HepG2 (cell line): Measurements from ENCODE around the gene MRPS7. TPM values are rescaled to one million over a fixed set of nuclear protein-coding genes. Genes with fewer than 3 reads are reported as not detected.
A peak's percentile ranks its signal among the peaks of the same experiment; 100 is the strongest.

Source experiments
- AHR ChIP-seq: IDR thresholded peaks from 2 replicates; pipeline ENCODE4 v1.6.1; 2018; ENCODE audit warnings: missing genetic modification reagents, missing compliant biosample characterization
- ETV5 ChIP-seq: IDR thresholded peaks from 2 replicates; pipeline ENCODE4 v1.6.1; 2018; ENCODE audit warnings: missing biosample characterization, missing genetic modification reagents, inconsistent platforms, borderline replicate concordance
- GMEB1 ChIP-seq: sonication (generic); formaldehyde crosslinking; IDR thresholded peaks from 2 replicates; pipeline ENCODE4 v1.5.1; 2020; ENCODE audit warnings: missing genetic modification reagents, mild to moderate bottlenecking, borderline replicate concordance
- KDM5A ChIP-seq: fragments of 200-600 bp; sonication (generic); IDR thresholded peaks from 2 replicates; pipeline ENCODE4 v1.7.0; 2018; ENCODE audit warnings: antibody characterized with exemption, mild to moderate bottlenecking, low read length, borderline replicate concordance
- MNT ChIP-seq: fragments of 450-650 bp; IDR thresholded peaks from 2 replicates; pipeline ENCODE4 v1.6.1; 2016
- MTA3 ChIP-seq: sonication (generic); formaldehyde crosslinking; IDR thresholded peaks from 2 replicates; pipeline ENCODE4 v1.4.0; 2020; ENCODE audit warnings: missing genetic modification reagents
- PRPF4 ChIP-seq: fragments of 200-400 bp; formaldehyde crosslinking; IDR thresholded peaks from 2 replicates; pipeline ENCODE4 v1.6.1; 2016; ENCODE audit warnings: low read length, low read depth; ENCODE audit not compliant: poor library complexity, severe bottlenecking
- RAD21 ChIP-seq: fragments of 450-650 bp; formaldehyde crosslinking; IDR thresholded peaks from 2 replicates; pipeline ENCODE4 v1.5.0; 2020; ENCODE audit warnings: mild to moderate bottlenecking
- SNAPC5 ChIP-seq: sonication (generic); formaldehyde crosslinking; IDR thresholded peaks from 2 replicates; pipeline ENCODE4 v1.8.1; 2023; ENCODE audit warnings: mild to moderate bottlenecking, missing genetic modification reagents, borderline replicate concordance
- SRSF1 ChIP-seq: fragments of 200-400 bp; formaldehyde crosslinking; optimal IDR thresholded peaks from 2 replicates; pipeline ENCODE3; 2017; ENCODE audit warnings: mild to moderate bottlenecking, low read depth, low read length, moderate library complexity
- TBX2 ChIP-seq: sonication (generic); formaldehyde crosslinking; IDR thresholded peaks from 2 replicates; pipeline ENCODE4 v1.5.0; 2020; ENCODE audit warnings: missing genetic modification reagents, mild to moderate bottlenecking, borderline replicate concordance
- ZFP82 ChIP-seq: sonication (generic); formaldehyde crosslinking; IDR thresholded peaks from 2 replicates; pipeline ENCODE4 v1.5.1; 2020; ENCODE audit warnings: mild to moderate bottlenecking, missing genetic modification reagents, borderline replicate concordance
- ZNF10 ChIP-seq: sonication (generic); formaldehyde crosslinking; IDR thresholded peaks from 2 replicates; pipeline ENCODE4 v1.4.0; 2020; ENCODE audit warnings: mild to moderate bottlenecking, low read depth, missing genetic modification reagents, borderline replicate concordance
- ZNF207 ChIP-seq: fragments of 450-650 bp; IDR thresholded peaks from 2 replicates; pipeline ENCODE4 v1.6.1; 2016; ENCODE audit warnings: antibody characterized with exemption, borderline replicate concordance
- ZNF350 ChIP-seq: sonication (generic); formaldehyde crosslinking; IDR thresholded peaks from 2 replicates; pipeline ENCODE4 v1.4.0; 2020; ENCODE audit warnings: mild to moderate bottlenecking, low read depth, missing genetic modification reagents, borderline replicate concordance
- ZNF501 ChIP-seq: sonication (generic); formaldehyde crosslinking; IDR thresholded peaks from 2 replicates; pipeline ENCODE4 v1.5.1; 2020; ENCODE audit warnings: mild to moderate bottlenecking, moderate library complexity, missing genetic modification reagents
- ZNF503 ChIP-seq: sonication (generic); formaldehyde crosslinking; IDR thresholded peaks from 2 replicates; pipeline ENCODE4 v1.4.0; 2020; ENCODE audit warnings: missing genetic modification reagents
- ZNF513 ChIP-seq: sonication (generic); formaldehyde crosslinking; conservative IDR thresholded peaks from 2 replicates; pipeline ENCODE4 v1.5.0; 2020; ENCODE audit warnings: missing genetic modification reagents
- ZNF530 ChIP-seq: sonication (generic); formaldehyde crosslinking; IDR thresholded peaks from 2 replicates; pipeline ENCODE4 v1.5.0; 2020; ENCODE audit warnings: low read depth, mild to moderate bottlenecking, missing genetic modification reagents
- ZNF570 ChIP-seq: sonication (generic); formaldehyde crosslinking; IDR thresholded peaks from 2 replicates; pipeline ENCODE4 v1.4.0; 2020; ENCODE audit warnings: mild to moderate bottlenecking, missing genetic modification reagents, borderline replicate concordance
- ZNF7 ChIP-seq: IDR thresholded peaks from 2 replicates; pipeline ENCODE4 v1.6.1; 2016; ENCODE audit warnings: missing biosample characterization, missing genetic modification reagents
- ZNF775 ChIP-seq: sonication (generic); formaldehyde crosslinking; IDR thresholded peaks from 2 replicates; pipeline ENCODE4 v1.4.0; 2020; ENCODE audit warnings: missing genetic modification reagents, mild to moderate bottlenecking, moderate library complexity, borderline replicate concordance
- polyA plus RNA-seq, 8 experiments: library from polyadenylated mRNA; depleted of rRNA in 3 of 8; stranded (reverse) in 7 of 8; unstranded in 1 of 8; fragments of >200 nt; fragmentation: Illumina TruSeq in 4 of 8; extraction: Trizol in 4 of 8; gene quantifications; 2 replicates each; pipeline versions ENCODE4 v1.2.1 to v1.2.3, GENCODE V29; 2011 to 2016; ENCODE audit warnings: low read depth in 4 of 8, missing spikeins in 1 of 8, mixed read lengths in 1 of 8; ENCODE audit not compliant: insufficient read depth in 1 of 8
- total RNA-seq, 5 experiments: library from RNA; depleted of rRNA; stranded (reverse); fragments of >200 nt; fragmentation: Illumina TruSeq; extraction: Trizol; gene quantifications; 2 replicates each; pipeline ENCODE4 v1.2.3, GENCODE V29; 2016; ENCODE audit warnings: low read depth in 1 of 5

The MRPS7 gene
- total and polyA plus RNA-seq, 2 of the 13 experiments (the other 11 are each of a cell fraction or from before 2014, with no cell fraction given), result 97.0 to 162 TPM

GRCh38 chr17:75308732-75309629, 47.3 kb downstream of the MRPS7 start (continued):
- TF ChIP-seq ETV5 (CRISPR knock-in tag) (peak; percentile 57; the same call in 1 of the 2 replicates), SNAPC5 (CRISPR knock-in tag) (no peak), SRSF1 (peak; percentile 70), ZNF207 (no peak), ZNF775 (CRISPR knock-in tag) (no peak), ZNF530 (CRISPR knock-in tag) (no peak), RAD21 (CRISPR knock-in tag) (peak; percentile 70), ZNF501 (CRISPR knock-in tag) (peak; percentile 61; the same call in 1 of the 2 replicates), ZNF350 (peak; percentile 82), GMEB1 (CRISPR knock-in tag) (no peak), ZNF7 (CRISPR knock-in tag) (no peak), ZNF503 (no peak; the same call in 1 of the 2 replicates), MNT (0 out of 2 replicates have a peak, but pooled peaks have one; percentile 12), ZFP82 (CRISPR knock-in tag) (peak; percentile 73; the same call in 1 of the 2 replicates), ZNF513 (CRISPR knock-in tag) (no peak), PRPF4 (no peak), MTA3 (no peak), AHR (CRISPR knock-in tag) (no peak), ZNF570 (CRISPR knock-in tag) (0 out of 2 replicates have a peak, but pooled peaks have one; percentile 35), TBX2 (peak; percentile 83), ZNF10 (no peak), KDM5A (no peak)
